A673 (cell line): Measurements from ENCODE around the gene PELO. TPM values are rescaled to one million over a fixed set of nuclear protein-coding genes. Genes with fewer than 3 reads are reported as not detected.

Source experiments
- BruUV-seq: library from RNA; stranded (reverse); fragments of 400-500 nt; replicated peaks from 2 replicates; lab custom pipeline; 2021; lab: Mats Ljungman, UMichigan
- CTCF ChIA-PET: fragments of 300-600 bp; sonication (Branson Sonifier 250); formaldehyde crosslinking; loops from one replicate; lab custom pipeline; 2022; ENCODE audit warnings: antibody characterized with exemption; lab: Charles Lee
- POLR2A ChIA-PET: fragments of 300-600 bp; sonication (Branson Sonifier 250); formaldehyde crosslinking; loops from one replicate; lab custom pipeline; 2022; ENCODE audit warnings: antibody characterized with exemption; ENCODE audit not compliant: low non-redundant PET; lab: Charles Lee
- DNase-seq: peaks from one replicate; pipeline ENCODE4 v3.0.0-alpha.2; 2015; ENCODE audit warnings: low spot score
- H3K27ac ChIP-seq: fragments of 200-600 bp; sonication (generic); 2 replicates; pipeline ENCODE4 v1.5.1; 2016; ENCODE audit warnings: mixed run types, low read depth, mild to moderate bottlenecking, mixed read lengths, antibody characterized with exemption, low read length; ENCODE audit not compliant: poor library complexity, severe bottlenecking
- H3K27me3 ChIP-seq: fragments of 200-600 bp; sonication (generic); replicated peaks from 2 replicates; pipeline ENCODE4 v1.6.1; 2017; ENCODE audit warnings: mixed run types, low read depth, mild to moderate bottlenecking, mixed read lengths, antibody characterized with exemption, low read length; ENCODE audit not compliant: insufficient read depth, poor library complexity
- H3K36me3 ChIP-seq: fragments of 200-600 bp; sonication (generic); 2 replicates; pipeline ENCODE4 v1.6.1; 2016; ENCODE audit warnings: mixed run types, mild to moderate bottlenecking, mixed read lengths, antibody characterized with exemption, low read length; ENCODE audit not compliant: insufficient read depth, poor library complexity, severe bottlenecking
- H3K4me1 ChIP-seq: fragments of 200-600 bp; sonication (generic); 2 replicates; pipeline ENCODE4 v1.6.1; 2017; ENCODE audit warnings: mixed run types, mild to moderate bottlenecking, mixed read lengths, antibody characterized with exemption, low read length; ENCODE audit not compliant: insufficient read depth, poor library complexity, severe bottlenecking
- H3K4me3 ChIP-seq: fragments of 200-600 bp; sonication (generic); 2 replicates; pipeline ENCODE4 v1.5.1; 2016; ENCODE audit warnings: low read depth, mixed run types, mild to moderate bottlenecking, mixed read lengths, low read length; ENCODE audit not compliant: poor library complexity, severe bottlenecking
- H3K9me3 ChIP-seq: fragments of 200-600 bp; sonication (generic); 2 replicates; pipeline ENCODE4 v1.6.1; 2016; ENCODE audit warnings: mixed run types, low read depth, mild to moderate bottlenecking, mixed read lengths, antibody characterized with exemption, low read length; ENCODE audit not compliant: poor library complexity, severe bottlenecking
- CTCF ChIP-seq: fragments of 300-800, 200-600 bp; sonication (generic); conservative IDR thresholded peaks from 2 replicates; pipeline ENCODE4 v1.5.1; 2017; ENCODE audit warnings: low read depth, mild to moderate bottlenecking, antibody characterized with exemption, low read length, moderate library complexity, mixed read lengths
- EZH2 ChIP-seq: fragments of 200-600 bp; sonication (generic); IDR thresholded peaks from 2 replicates; pipeline ENCODE4 v1.6.1; 2017; ENCODE audit warnings: borderline replicate concordance, low read depth, mild to moderate bottlenecking, mixed read lengths, antibody characterized with exemption, low read length; ENCODE audit not compliant: poor library complexity, severe bottlenecking
- intact Hi-C: fragments of 100-400 bp; cut with micrococcal nuclease; formaldehyde crosslinking; loops from one replicate; pipeline ENCODE4 v1.10.0; 2022; ENCODE audit not compliant: unreplicated experiment
- total RNA-seq: library from RNA; stranded (reverse); gene quantifications from 2 replicates; pipeline ENCODE4 v1.2.3, GENCODE V29; 2021

Gene PELO
- total RNA-seq, 1 experiment from 2014 or later: 20.3 TPM

GRCh38 chr5:52773342-52773741 lies 14.4 kb upstream of the PELO start:
- no peaks in the 10 kb centered on the region for H3K27me3 ChIP-seq
- no TSS peak for BruUV-seq
- H3K27ac ChIP-seq: no peak overlapping the region
- intact Hi-C loops: no loop called here
- H3K4me1 ChIP-seq: no peaks in the 10 kb centered on the region
- no peak overlapping the region for H3K4me3 ChIP-seq
- DNase-seq: no peak
- no peaks in the 10 kb centered on the region for H3K36me3 ChIP-seq
- TF ChIP-seq CTCF: no peak
- TF ChIP-seq EZH2: no peak
- POLR2A ChIA-PET: no interaction called here
- no peaks in the 10 kb centered on the region for H3K9me3 ChIP-seq
- CTCF ChIA-PET: no interaction called here

- CTCF ChIA-PET: no interaction called here
- DNase-seq: no peak
- Histone ChIP-seq H3K36me3 (no peaks in the 10 kb centered on the region), H3K4me1 (no peaks in the 10 kb centered on the region), H3K27me3 (no peaks in the 10 kb centered on the region), H3K4me3 (no peak overlapping the region), H3K27ac (no peak overlapping the region), H3K9me3 (no peaks in the 10 kb centered on the region)
- intact Hi-C loops: no loop called here
- BruUV-seq: no TSS peak
- POLR2A ChIA-PET: no interaction called here
- TF ChIP-seq EZH2 (no peak), CTCF (no peak)
These were observed 13.7 kb upstream of the PELO start for GRCh38 chr5:52774005-52774410.

- TF ChIP-seq CTCF: no peak
- no peak for TF ChIP-seq EZH2
- intact Hi-C loops: no loop called here
- no peak overlapping the region for H3K27ac ChIP-seq
- no peaks in the 10 kb centered on the region for H3K4me1 ChIP-seq
- ChIA-PET CTCF (no interaction called here), POLR2A (interaction anchor here (0.7 kb wide), 1 partner anchor 20 kb away, joined by 3 read pairs; no protein-coding TSS in a partner anchor)
- H3K27me3 ChIP-seq: no peaks in the 10 kb centered on the region
- BruUV-seq: no TSS peak
- DNase-seq: no peak
- no peak overlapping the region for H3K4me3 ChIP-seq
- H3K36me3 ChIP-seq: no peaks in the 10 kb centered on the region
- H3K9me3 ChIP-seq: no peaks in the 10 kb centered on the region
These were observed 11.6 kb upstream of the PELO start for GRCh38 chr5:52776116-52776515.
